ENCODE data around the gene LCE1B.

The LCE1B gene

DNA sequence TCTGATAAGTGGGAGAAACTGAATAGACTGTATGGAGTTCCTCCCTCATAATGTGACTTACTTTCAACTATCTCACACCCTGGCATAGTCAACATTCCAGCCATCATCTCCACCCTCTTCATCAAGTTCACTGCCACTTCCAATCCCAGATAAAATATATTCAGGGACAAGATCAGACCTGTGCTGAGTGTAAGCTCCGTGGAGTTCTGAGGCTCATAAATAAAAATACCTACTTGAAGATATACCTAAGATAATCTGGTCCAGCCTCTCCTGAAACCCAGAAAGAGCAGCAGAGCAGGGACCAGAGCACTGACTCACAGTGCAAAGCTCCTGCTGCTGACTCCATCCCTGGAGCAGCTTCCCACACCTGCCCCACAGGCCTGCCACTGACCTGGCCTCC lies 46.3 kb downstream of the LCE1B start:
- Histone ChIP-seq H3K9ac (ENCODE audit: low read length in 5 of 5) (no peak overlapping the region), H3K4me3 (ENCODE audit: low read depth in 1 of 5, low read length in 5 of 5) (no peak overlapping the region), H3K27ac (ENCODE audit: low read depth, low read length) (no peak overlapping the region), H3K27me3 (ENCODE audit: control insufficient read depth in 5 of 5, insufficient read depth in 4 of 5, low read length in 5 of 5) (no peaks in the 10 kb centered on the region), H3K36me3 (ENCODE audit: control insufficient read depth in 5 of 5, insufficient read depth in 5 of 5, low read length in 5 of 5) (no peaks in the 10 kb centered on the region), H3K4me1 (ENCODE audit: control insufficient read depth in 5 of 5, insufficient read depth in 5 of 5, low read length in 5 of 5) (peaks cover 0 to 6% (median 0%) of the 10 kb centered on the region in 5 donors), H3K9me3 (ENCODE audit: control insufficient read depth in 5 of 5, low read length in 5 of 5) (no peaks in the 10 kb centered on the region)

DNA sequence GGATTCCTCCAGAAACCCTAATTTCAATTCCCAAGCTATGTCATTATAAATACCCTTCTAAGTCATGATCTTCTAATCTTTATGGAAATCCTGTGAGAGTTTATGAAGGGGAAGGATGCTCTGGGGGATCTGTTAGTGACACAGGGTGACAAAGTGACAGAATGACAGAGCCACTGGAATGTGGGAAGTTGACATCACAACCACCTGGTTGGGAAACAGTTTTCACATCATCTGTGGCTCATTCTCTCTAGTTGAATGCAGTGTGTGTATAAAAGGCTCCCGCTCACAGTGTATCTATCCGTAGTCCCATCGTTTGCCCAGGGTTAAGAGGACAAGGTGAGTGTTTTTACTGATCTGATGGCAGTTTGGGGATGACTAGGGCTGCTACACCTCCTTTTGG lies 47.9 kb downstream of the LCE1B start, which contains the start of gene LCE7A:
TSS of gene LCE7A (plus strand) at position 301 of the 400 bp plus-strand sequence. CDS start 702 bp downstream, outside the sequence.
- Histone ChIP-seq H3K27me3 (ENCODE audit: control insufficient read depth in 5 of 5, insufficient read depth in 4 of 5, low read length in 5 of 5) (no peaks in the 10 kb centered on the region), H3K4me1 (ENCODE audit: control insufficient read depth in 5 of 5, insufficient read depth in 5 of 5, low read length in 5 of 5) (peaks cover 0 to 6% (median 0%) of the 10 kb centered on the region in 5 donors), H3K9me3 (ENCODE audit: control insufficient read depth in 5 of 5, low read length in 5 of 5) (no peaks in the 10 kb centered on the region), H3K36me3 (ENCODE audit: control insufficient read depth in 5 of 5, insufficient read depth in 5 of 5, low read length in 5 of 5) (no peaks in the 10 kb centered on the region), H3K27ac (ENCODE audit: low read depth, low read length) (no peak within 1 kb of the TSS), H3K9ac (ENCODE audit: low read length in 5 of 5) (no peak within 1 kb of the TSS), H3K4me3 (ENCODE audit: low read depth in 1 of 5, low read length in 5 of 5) (no peak within 1 kb of the TSS)

DNA sequence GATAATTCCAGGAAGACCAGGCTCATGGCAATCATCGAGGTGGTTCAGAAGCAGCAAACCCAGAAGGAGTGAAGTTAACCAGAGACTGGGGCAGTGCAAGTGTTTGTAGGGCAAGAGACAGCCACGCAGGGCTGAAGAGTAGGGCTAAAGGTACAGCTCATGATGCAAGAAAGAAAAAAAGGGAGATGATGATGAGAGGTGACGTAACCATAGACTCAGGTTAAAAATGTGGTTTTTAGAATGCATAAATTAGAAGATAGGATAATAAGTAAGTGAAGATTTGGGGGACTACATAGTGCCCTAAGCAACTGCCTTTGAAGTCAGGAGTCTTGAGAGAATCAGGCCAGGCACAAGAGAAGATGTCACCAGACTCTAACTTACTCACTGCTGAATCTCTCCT lies 48.4 kb downstream of the LCE1B start:
- no peaks in the 10 kb centered on the region for H3K27me3 ChIP-seq (ENCODE audit: control insufficient read depth in 5 of 5, insufficient read depth in 4 of 5, low read length in 5 of 5)
- H3K4me3 ChIP-seq (ENCODE audit: low read depth in 1 of 5, low read length in 5 of 5) = no peak overlapping the region
- H3K36me3 ChIP-seq (ENCODE audit: control insufficient read depth in 5 of 5, insufficient read depth in 5 of 5, low read length in 5 of 5) = no peaks in the 10 kb centered on the region
- H3K9me3 ChIP-seq (ENCODE audit: control insufficient read depth in 5 of 5, low read length in 5 of 5) = no peaks in the 10 kb centered on the region
- peaks cover 0 to 6% (median 0%) of the 10 kb centered on the region in 5 donors for H3K4me1 ChIP-seq (ENCODE audit: control insufficient read depth in 5 of 5, insufficient read depth in 5 of 5, low read length in 5 of 5)
- H3K27ac ChIP-seq (ENCODE audit: low read depth, low read length) = no peak overlapping the region
- no peak overlapping the region for H3K9ac ChIP-seq (ENCODE audit: low read length in 5 of 5)

DNA sequence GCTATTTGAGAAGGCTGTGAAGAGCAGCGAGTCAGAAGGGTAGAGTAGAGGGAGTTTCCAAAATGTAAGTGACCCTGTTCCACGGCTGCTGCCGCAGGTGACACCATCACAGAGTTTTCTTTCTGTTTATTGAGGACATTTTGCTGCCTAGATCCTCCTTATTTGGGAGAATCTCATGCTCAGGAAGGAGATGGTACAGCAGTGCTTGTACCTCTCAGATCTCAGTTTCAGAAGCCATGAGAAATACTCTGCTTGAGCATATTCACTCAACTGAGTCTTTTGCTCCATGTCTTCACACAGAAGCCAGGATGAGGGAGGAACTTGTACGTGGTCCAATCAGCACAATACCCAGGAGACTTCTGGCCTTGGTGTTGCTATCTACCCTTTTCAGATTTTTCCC lies 49.6 kb downstream of the LCE1B start:
- H3K4me3 ChIP-seq (ENCODE audit: low read depth in 1 of 5, low read length in 5 of 5) = no peak overlapping the region
- no peaks in the 10 kb centered on the region for H3K9me3 ChIP-seq (ENCODE audit: control insufficient read depth in 5 of 5, low read length in 5 of 5)
- H3K9ac ChIP-seq (ENCODE audit: low read length in 5 of 5) = no peak overlapping the region
- no peak overlapping the region for H3K27ac ChIP-seq (ENCODE audit: low read depth, low read length)
- no peaks in the 10 kb centered on the region for H3K36me3 ChIP-seq (ENCODE audit: control insufficient read depth in 5 of 5, insufficient read depth in 5 of 5, low read length in 5 of 5)
- peaks cover 0 to 6% (median 0%) of the 10 kb centered on the region in 5 donors for H3K4me1 ChIP-seq (ENCODE audit: control insufficient read depth in 5 of 5, insufficient read depth in 5 of 5, low read length in 5 of 5)
- no peaks in the 10 kb centered on the region for H3K27me3 ChIP-seq (ENCODE audit: control insufficient read depth in 5 of 5, insufficient read depth in 4 of 5, low read length in 5 of 5)

Measured in subcutaneous abdominal adipose tissue (tissue), 5 donors.